K562 (cell line): ENCODE measurements around the gene KIFC3. TPM values are rescaled to one million over a fixed set of nuclear protein-coding genes. Genes with fewer than 3 reads are reported as not detected.
A peak's percentile ranks its signal among the peaks of the same experiment; 100 is the strongest.
"Not testable (repeated sequence)": the region's sequence is repeated elsewhere in the genome, so short reads cannot be mapped to it uniquely, and the experiment has no call there.

Experiments used
- ATAC-seq: fragments of 200-7000 bp; cut with Tn5 transposase; 3 replicates; pipeline ENCODE4 v1.9.1; 2020; ENCODE audit warnings: moderate library complexity
- BruUV-seq: library from RNA; stranded (reverse); fragments of 400-500 nt; replicated peaks from 2 replicates; lab custom pipeline; 2021; lab: Mats Ljungman, UMichigan
- CTCF ChIA-PET: fragments of 300-600 bp; formaldehyde crosslinking; extraction: SDS; loops from one replicate; lab custom pipeline; 2021; ENCODE audit warnings: low intra/inter-chr PET ratio; lab: Yijun Ruan, JAX
- POLR2A ChIA-PET: fragments of 300-600, 350-650 bp; sonication (Branson Sonifier 250); formaldehyde crosslinking; extraction: SDS; loops from one replicate; lab custom pipeline; 2021; ENCODE audit warnings: antibody characterized with exemption, inconsistent platforms; lab: Yijun Ruan, JAX
- DNase-seq, 4 experiments: peaks; one replicate each; pipeline versions ENCODE4 v3.0.0 to v3.0.0-alpha.2; 2011 to 2018; ENCODE audit warnings: low spot score in 3 of 4, mixed read lengths in 3 of 4; ENCODE audit errors: extremely low read depth in 1 of 4
- FAIRE-seq: peaks from 2 replicates; lab custom pipeline; 2011; peaks lifted over from hg19 to GRCh38; lab: Jason Lieb, UNC
- H2AFZ ChIP-seq: 2 replicates; pipeline ENCODE4 v1.6.0; 2011; ENCODE audit warnings: low read depth, low read length, control low read depth, inconsistent platforms
- H3K27ac ChIP-seq: fragments of 200-600 bp; 3 replicates; pipeline ENCODE4 v1.8.0; 2011; ENCODE audit warnings: low read depth, mild to moderate bottlenecking, control low read depth, inconsistent platforms, low read length, moderate library complexity, mixed read lengths; ENCODE audit errors: extremely low read depth
- H3K27me3 ChIP-seq, 2 experiments: fragments of 300-600 bp in 1 of 2; 2 replicates in 1 of 2; 3 replicates in 1 of 2; pipeline versions ENCODE4 v1.6.0 to v1.8.0; 2011; ENCODE audit warnings: inconsistent platforms in 2 of 2, low read length in 2 of 2, mild to moderate bottlenecking in 1 of 2, mixed read lengths in 1 of 2, moderate library complexity in 1 of 2; ENCODE audit not compliant: control insufficient read depth in 2 of 2, insufficient read depth in 2 of 2
- H3K36me3 ChIP-seq: fragments of 300-600 bp; 3 replicates; pipeline ENCODE4 v1.8.0; 2011; ENCODE audit warnings: mild to moderate bottlenecking, low read length, inconsistent platforms; ENCODE audit not compliant: control insufficient read depth, insufficient read depth
- H3K4me1 ChIP-seq, 2 experiments: fragments of 200-600 bp in 1 of 2; replicated peaks in 1 of 2; 2 replicates in 1 of 2; 3 replicates in 1 of 2; pipeline versions ENCODE4 v1.5.1 to v1.8.0; 2011; ENCODE audit warnings: inconsistent platforms in 2 of 2, low read length in 2 of 2, mild to moderate bottlenecking in 1 of 2, mixed read lengths in 1 of 2, moderate library complexity in 1 of 2; ENCODE audit not compliant: control insufficient read depth in 2 of 2, insufficient read depth in 2 of 2
- H3K4me2 ChIP-seq: 2 replicates; pipeline ENCODE4 v1.6.1; 2011; ENCODE audit warnings: low read length, control low read depth, inconsistent platforms, mixed read lengths; ENCODE audit not compliant: insufficient read depth
- H3K4me3 ChIP-seq: fragments of 200-600 bp; sonication (generic), shearing (Covaris generic); 2 replicates; pipeline ENCODE4 v1.5.1; 2016; ENCODE audit warnings: control low read depth, inconsistent platforms
- H3K79me2 ChIP-seq: fragments of 200-600 bp; 3 replicates; pipeline ENCODE4 v1.8.0; 2011; ENCODE audit warnings: low read length, inconsistent platforms; ENCODE audit not compliant: control insufficient read depth, insufficient read depth
- H3K9ac ChIP-seq, 2 experiments: 2 replicates each; pipeline versions ENCODE4 v1.6.0 to v1.6.1; 2011; ENCODE audit warnings: low read depth in 2 of 2, low read length in 2 of 2, control low read depth in 1 of 2, inconsistent platforms in 1 of 2, mild to moderate bottlenecking in 1 of 2, mixed read lengths in 1 of 2; ENCODE audit not compliant: insufficient read depth in 1 of 2
- H3K9me1 ChIP-seq: one replicate; pipeline ENCODE4 v1.6.0; 2011; ENCODE audit warnings: inconsistent platforms, mild to moderate bottlenecking, low read length, moderate library complexity; ENCODE audit not compliant: control insufficient read depth, insufficient read depth
- H3K9me3 ChIP-seq: replicated peaks from 2 replicates; pipeline ENCODE4 v1.5.1; 2011; ENCODE audit warnings: low read depth, low read length, inconsistent platforms; ENCODE audit not compliant: control insufficient read depth, insufficient read depth
- H4K20me1 ChIP-seq: replicated peaks from 2 replicates; pipeline ENCODE4 v1.6.1; 2011; ENCODE audit warnings: low read length, inconsistent platforms, mixed read lengths; ENCODE audit not compliant: control insufficient read depth, insufficient read depth
- EGR1 ChIP-seq: fragments of 450-650 bp; conservative IDR thresholded peaks from 2 replicates; pipeline ENCODE4 v1.6.1; 2017; ENCODE audit warnings: mild to moderate bottlenecking
- ZKSCAN1 ChIP-seq: fragments of 150-350 bp; IDR thresholded peaks from 2 replicates; pipeline ENCODE4 v1.6.1; 2016; ENCODE audit warnings: low read depth, low read length
- WGBS: fragments of 100-300 bp; shearing (Covaris generic); methylation state at CpG from one replicate; pipeline ENCODE4 v1.1.6; 2016; ENCODE audit warnings: low coverage, mixed read lengths; ENCODE audit not compliant: insufficient coverage; ENCODE audit errors: missing lambda C conversion rate; 5-methylcytosine and 5-hydroxymethylcytosine counted together
- in situ Hi-C: fragments of 300-500 bp; cut with MboI; formaldehyde crosslinking; loops from 4 replicates; pipeline ENCODE4 v1.15.0; 2018; ENCODE audit warnings: inconsistent platforms, mixed read lengths
- intact Hi-C: fragments of 100-400 bp; cut with micrococcal nuclease; formaldehyde crosslinking; loops from 2 replicates; pipeline ENCODE4 v1.14.2; 2022
- polyA plus RNA-seq, 8 experiments: library from polyadenylated mRNA; depleted of rRNA in 4 of 8; stranded (reverse) in 5 of 8; unstranded in 3 of 8; fragments of >200 nt; fragmentation: Nextera tagmentation in 2 of 8; fragmentation: Illumina TruSeq in 1 of 8; extraction: Ambion mirVana in 2 of 8; extraction: Trizol in 1 of 8; gene quantifications; 2 replicates each; pipeline versions ENCODE4 v1.2.1 to v1.2.3, GENCODE V29; 2011 to 2014; ENCODE audit warnings: inconsistent platforms in 1 of 8, missing spikeins in 1 of 8
- total RNA-seq, 7 experiments: library from RNA; depleted of rRNA in 6 of 7; stranded (reverse); fragments of >200 nt in 6 of 7; fragmentation: Illumina TruSeq in 2 of 7; extraction: Trizol in 2 of 7; gene quantifications; 2 replicates each; pipeline versions ENCODE4 v1.2.1 to v1.2.3, GENCODE V29; 2011 to 2021; ENCODE audit warnings: low replicate concordance in 1 of 7

Gene KIFC3
- total and polyA plus RNA-seq, 9 of the 15 experiments (the other 6 are each of a cell fraction or from before 2014, with no cell fraction given), result 0.23 to 105 (median 26.2) TPM

- H2AFZ ChIP-seq, H3K4me3 ChIP-seq, H3K79me2 ChIP-seq, H3K36me3 ChIP-seq, POLR2A ChIA-PET, DNase-seq, CTCF ChIA-PET, BruUV-seq, H4K20me1 ChIP-seq, H3K9me3 ChIP-seq, H3K27me3 ChIP-seq: not testable (repeated sequence)
- intact Hi-C loops, result loop anchor here (10.0 kb wide), 1 partner anchor 275 kb away; the partner anchor contains the start of genes USB1 and ZNF319
- H3K4me1 ChIP-seq, result peaks cover 0 to 25% of the 10 kb centered on the region in 2 experiments; a peak in 2 of 5 replicates
- peak; percentile 48 for TF ChIP-seq EGR1
- TF ChIP-seq, all 486 proteins: peak for 1; not testable (repeated sequence) for 485
- WGBS, result no CpG with 5 or more reads among the region's 6 CpGs
- H3K9ac ChIP-seq, H3K9me1 ChIP-seq, H3K4me2 ChIP-seq, H3K27ac ChIP-seq, in situ Hi-C loops, ATAC-seq, FAIRE-seq: not testable (repeated sequence)
Observed at GRCh38 chr16:57729852-57730251, 72.4 kb downstream of the KIFC3 start.

DNA sequence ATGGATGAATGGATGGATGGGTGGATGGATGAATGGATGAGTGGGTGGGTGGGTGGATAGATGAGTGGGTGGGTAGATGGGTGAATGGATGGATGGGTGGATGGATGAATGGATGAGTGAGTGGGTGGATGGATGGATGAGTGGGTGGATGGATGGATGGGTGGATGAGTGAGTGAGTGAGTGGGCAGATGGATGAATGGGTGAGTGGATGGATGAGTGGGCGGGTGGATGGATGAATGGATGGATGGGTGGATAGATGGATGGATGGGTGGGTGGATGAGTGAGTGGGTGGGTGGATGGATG lies 73.2 kb downstream of the KIFC3 start:
- H3K9me3 ChIP-seq, result 0 out of 2 replicates have a peak, but pooled peaks cover 3% of the 10 kb centered on the region
- ChIA-PET POLR2A (no interaction called here), CTCF (no interaction called here)
- WGBS, result 0% methylated on average over 1 of the region's 1 CpG
- FAIRE-seq, result no peak
- DNase-seq, result no peak
- H3K79me2 ChIP-seq, result no peaks in the 10 kb centered on the region
- H3K27ac ChIP-seq, result no peak overlapping the region
- H3K4me3 ChIP-seq, result no peak overlapping the region
- H3K9me1 ChIP-seq, result no peaks in the 10 kb centered on the region
- no peak overlapping the region for H2AFZ ChIP-seq
- TF ChIP-seq EGR1, result peak; percentile 87
- TF ChIP-seq ZKSCAN1, result no peak
- H3K27me3 ChIP-seq, result 0 out of 5 replicates have a peak, but pooled peaks cover 0 to 5% of the 10 kb centered on the region in 2 experiments
- H3K9ac ChIP-seq, result no peak overlapping the region
- no peak overlapping the region for H3K4me2 ChIP-seq
- in situ Hi-C loops (no loop called here), intact Hi-C loops (no loop called here)
- H3K36me3 ChIP-seq, result no peaks in the 10 kb centered on the region
- ATAC-seq, result no peak
- no peaks in the 10 kb centered on the region for H4K20me1 ChIP-seq
- BruUV-seq, result no TSS peak
- peaks cover 3 to 18% of the 10 kb centered on the region in 2 experiments; a peak in 3 of 5 replicates for H3K4me1 ChIP-seq
